Activated CD4-positive, alpha-beta T cell treated with anti-CD3 and anti-CD28 coated beads, Interleukin-10, Interleukin-2, amounts not matched to agents 100 ng/mL and 50 ng/mL, durations not matched to agents 16 hours and 8 hours (primary cell): ENCODE data around the gene CHI3L1.

Experiments used
- DNase-seq: peaks from one replicate; pipeline ENCODE4 v3.0.0-alpha.2; 2020

Gene CHI3L1

DNA sequence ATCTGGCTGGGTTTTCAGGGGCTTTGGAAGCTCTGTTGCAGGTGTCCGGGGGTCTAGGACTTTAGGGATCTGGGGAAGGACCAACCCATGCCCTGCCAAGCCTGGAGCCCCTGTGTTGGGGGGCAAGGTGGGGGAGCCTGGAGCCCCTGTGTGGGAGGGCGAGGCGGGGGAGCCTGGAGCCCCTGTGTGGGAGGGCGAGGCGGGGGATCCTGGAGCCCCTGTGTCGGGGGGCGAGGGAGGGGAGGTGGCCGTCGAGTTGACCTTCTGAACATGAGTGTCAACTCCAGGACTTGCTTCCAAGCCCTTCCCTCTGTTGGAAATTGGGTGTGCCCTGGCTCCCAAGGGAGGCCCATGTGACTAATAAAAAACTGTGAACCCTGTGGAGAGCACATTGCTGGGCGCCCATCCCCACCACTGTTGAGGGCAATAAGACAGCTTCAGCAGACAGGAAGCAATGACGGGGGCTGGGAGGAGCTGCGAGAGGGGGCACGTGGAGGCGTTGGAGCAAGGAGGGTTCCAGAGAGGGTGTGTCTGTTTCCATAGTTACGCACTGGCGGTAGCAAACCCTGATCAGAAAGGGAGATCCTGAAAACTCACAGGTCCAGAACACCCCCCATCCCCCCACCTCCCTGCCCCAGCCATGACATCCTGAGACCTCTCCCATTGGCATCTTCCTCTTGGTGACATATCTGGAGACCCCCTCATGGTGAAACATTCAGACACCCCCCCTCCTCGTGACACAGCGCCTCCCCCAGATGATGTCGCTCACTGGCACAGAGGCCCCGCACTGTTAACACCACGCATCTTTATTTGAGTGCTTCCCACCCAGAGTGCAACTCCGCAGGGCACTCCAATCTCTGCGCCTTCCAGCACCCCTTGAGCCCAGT lies 19.2 kb downstream of the CHI3L1 start:
- no peak for DNase-seq

GRCh38 chr1:203166192-203166940 lies 20.1 kb downstream of the CHI3L1 start:
- peak; percentile 10 for DNase-seq

GRCh38 chr1:203165800-203166161 lies 20.7 kb downstream of the CHI3L1 start:
- DNase-seq, result no peak

DNA sequence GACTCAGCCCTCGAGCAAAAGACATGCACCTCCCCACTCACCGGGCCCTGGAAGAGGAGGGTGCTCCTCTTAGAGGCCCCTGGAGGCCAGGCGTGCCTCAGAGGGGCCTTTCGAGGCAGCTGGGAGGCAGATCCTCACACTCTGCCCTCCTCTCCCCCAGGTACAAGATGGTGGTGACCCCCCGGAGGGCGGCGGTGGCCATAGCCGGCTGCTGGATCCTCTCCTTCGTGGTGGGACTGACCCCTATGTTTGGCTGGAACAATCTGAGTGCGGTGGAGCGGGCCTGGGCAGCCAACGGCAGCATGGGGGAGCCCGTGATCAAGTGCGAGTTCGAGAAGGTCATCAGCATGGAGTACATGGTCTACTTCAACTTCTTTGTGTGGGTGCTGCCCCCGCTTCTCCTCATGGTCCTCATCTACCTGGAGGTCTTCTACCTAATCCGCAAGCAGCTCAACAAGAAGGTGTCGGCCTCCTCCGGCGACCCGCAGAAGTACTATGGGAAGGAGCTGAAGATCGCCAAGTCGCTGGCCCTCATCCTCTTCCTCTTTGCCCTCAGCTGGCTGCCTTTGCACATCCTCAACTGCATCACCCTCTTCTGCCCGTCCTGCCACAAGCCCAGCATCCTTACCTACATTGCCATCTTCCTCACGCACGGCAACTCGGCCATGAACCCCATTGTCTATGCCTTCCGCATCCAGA lies 21.3 kb downstream of the CHI3L1 start:
- no peak for DNase-seq

GRCh38 chr1:203163891-203164635 lies 22.4 kb downstream of the CHI3L1 start:
- DNase-seq, result no peak

DNA sequence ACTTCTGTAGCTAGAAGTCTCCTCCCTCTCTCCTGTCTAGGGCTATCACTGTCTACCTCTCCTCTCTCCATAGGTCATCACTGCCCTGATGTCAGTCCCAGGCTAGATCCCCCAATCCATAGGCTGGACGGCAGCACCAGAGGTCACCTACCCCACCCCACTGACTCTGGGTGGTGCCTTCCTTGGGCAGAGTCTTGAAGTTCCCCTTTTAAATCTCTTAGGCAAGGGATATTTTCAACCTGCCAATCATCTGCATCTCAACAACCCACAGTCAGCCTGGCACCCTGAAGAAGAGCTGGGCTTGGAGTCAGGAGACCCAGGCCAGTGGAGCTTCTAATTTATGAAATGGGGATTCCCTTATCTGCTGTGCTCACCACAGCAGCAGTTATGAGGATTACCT lies 24.1 kb downstream of the CHI3L1 start:
- no peak for DNase-seq

DNA sequence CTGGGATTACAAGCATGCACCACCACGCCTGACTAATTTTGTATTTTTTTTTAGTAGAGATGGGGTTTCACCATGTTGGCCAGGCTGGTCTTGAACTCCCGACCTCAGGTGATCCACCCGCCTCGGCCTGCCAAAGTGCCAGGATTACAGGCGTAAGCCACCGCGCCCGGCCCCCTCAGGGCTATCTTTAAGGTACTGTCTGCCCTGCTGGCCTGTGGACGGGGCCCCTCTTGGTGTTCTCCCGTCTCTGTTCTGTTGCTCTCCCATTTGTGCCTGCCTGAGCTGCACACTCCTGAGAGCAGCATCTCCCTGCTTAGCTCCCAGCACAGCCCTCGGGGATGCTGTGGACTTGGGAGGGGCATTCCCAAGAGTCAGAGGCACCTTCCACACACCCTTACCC lies 24.8 kb downstream of the CHI3L1 start:
- DNase-seq, result no peak

- no peak for DNase-seq
Observed at GRCh38 chr1:203161175-203161574, 25.3 kb downstream of the CHI3L1 start.

GRCh38 chr1:203159844-203160243 lies 26.7 kb downstream of the CHI3L1 start:
- no peak for DNase-seq

GRCh38 chr1:203158960-203159665 lies 27.4 kb downstream of the CHI3L1 start:
- DNase-seq, result no peak

DNA sequence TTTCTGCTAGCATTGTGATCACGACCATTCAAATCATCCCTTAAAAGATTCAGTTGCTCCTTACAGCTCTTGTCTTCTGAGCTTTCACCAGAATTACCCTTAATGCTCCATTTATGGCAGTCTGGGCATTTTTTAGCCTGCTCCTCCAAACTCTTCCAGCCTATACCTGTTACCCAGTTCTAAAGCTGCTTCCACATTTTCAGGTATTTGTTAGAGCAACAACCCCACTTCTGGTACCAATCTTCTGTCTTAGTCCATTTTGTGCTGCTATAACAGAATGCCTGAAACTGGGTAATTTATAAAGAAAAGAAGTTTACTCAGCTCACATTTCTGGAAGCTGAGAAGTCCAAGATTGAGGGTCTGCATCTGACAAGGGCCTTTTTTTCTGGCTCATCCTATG lies 28.1 kb downstream of the CHI3L1 start:
- DNase-seq, result no peak

DNA sequence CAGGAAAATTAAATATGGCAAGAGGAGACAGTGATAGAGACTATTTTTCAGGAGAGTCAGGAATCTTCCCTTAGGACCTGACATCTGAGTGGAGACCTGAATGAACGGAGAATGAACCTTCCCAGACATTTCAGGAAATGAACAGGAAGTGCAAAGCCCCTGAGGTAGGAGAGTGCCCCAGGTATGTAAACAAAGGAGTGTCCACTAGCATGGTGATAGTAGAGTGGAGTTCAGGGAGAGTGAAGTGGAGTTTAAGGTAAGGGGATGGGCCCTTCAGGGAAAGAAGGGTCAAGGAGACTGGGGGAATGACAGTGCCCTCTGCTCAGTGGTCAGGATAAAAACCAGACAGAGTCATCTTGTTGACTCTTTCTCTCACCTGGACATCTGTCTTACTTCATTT lies 30.2 kb downstream of the CHI3L1 start:
- no peak for DNase-seq

- no peak for DNase-seq
Observed at GRCh38 chr1:203153989-203154821, 32.3 kb downstream of the CHI3L1 start.

- DNase-seq, result no peak
Observed at GRCh38 chr1:203153051-203153988, 33.2 kb downstream of the CHI3L1 start.

- DNase-seq, result no peak
Observed at GRCh38 chr1:203152158-203153034, 34.1 kb downstream of the CHI3L1 start.

GRCh38 chr1:203151362-203152157 lies 34.9 kb downstream of the CHI3L1 start:
- DNase-seq, result no peak

GRCh38 chr1:203150511-203151297 lies 35.8 kb downstream of the CHI3L1 start:
- DNase-seq, result no peak
